ENCODE results near the gene AGBL4.

Gene AGBL4

GRCh38 chr1:49544615-49545014 lies 479.1 kb downstream of the AGBL4 start:
- no peak overlapping the region for H3K4me3 ChIP-seq (ENCODE audit: low read depth, low read length, poor library complexity, severe bottlenecking)
- no peaks in the 10 kb centered on the region for H3K9me3 ChIP-seq (ENCODE audit: low read length)
- no peaks in the 10 kb centered on the region for H3K36me3 ChIP-seq (ENCODE audit: insufficient read depth, low read length)
- H3K27me3 ChIP-seq (ENCODE audit: insufficient read depth, low read length), result no peaks in the 10 kb centered on the region
- H4K20me1 ChIP-seq (ENCODE audit: insufficient read depth, low read length), result no peaks in the 10 kb centered on the region
- no peaks in the 10 kb centered on the region for H3K9me2 ChIP-seq (ENCODE audit: low read depth, low read length)
- no peak overlapping the region for H2AFZ ChIP-seq (ENCODE audit: low read length)
- no peak overlapping the region for H3K9ac ChIP-seq (ENCODE audit: low read length)
- H3K4me1 ChIP-seq (ENCODE audit: insufficient read depth, low read length, severe bottlenecking), result no peaks in the 10 kb centered on the region
- no peak overlapping the region for H3K27ac ChIP-seq (ENCODE audit: low read depth, low read length, poor library complexity, severe bottlenecking)
- no peaks in the 10 kb centered on the region for H3F3A ChIP-seq (ENCODE audit: insufficient read depth, low read length)
- H3K4me2 ChIP-seq (ENCODE audit: low read length), result no peak overlapping the region
- no peak for TF ChIP-seq EZH2 (IDR thresholded peaks at IDR 0.05; ENCODE audit: borderline replicate concordance, low read length)
- no peak for TF ChIP-seq CTCF (IDR thresholded peaks at IDR 0.05; ENCODE audit: low read length)
- H3K79me2 ChIP-seq (ENCODE audit: insufficient read depth, low read length), result no peaks in the 10 kb centered on the region

GRCh38 chr1:49541096-49541752 lies 482.5 kb downstream of the AGBL4 start:
- Histone ChIP-seq H3K9ac (ENCODE audit: low read length) (no peak overlapping the region), H3K27me3 (ENCODE audit: insufficient read depth, low read length) (no peaks in the 10 kb centered on the region), H3K9me2 (ENCODE audit: low read depth, low read length) (no peaks in the 10 kb centered on the region), H4K20me1 (ENCODE audit: insufficient read depth, low read length) (no peaks in the 10 kb centered on the region), H3K27ac (ENCODE audit: low read depth, low read length, poor library complexity, severe bottlenecking) (no peak overlapping the region), H3K4me1 (ENCODE audit: insufficient read depth, low read length, severe bottlenecking) (no peaks in the 10 kb centered on the region), H2AFZ (ENCODE audit: low read length) (no peak overlapping the region), H3K36me3 (ENCODE audit: insufficient read depth, low read length) (no peaks in the 10 kb centered on the region), H3K4me2 (ENCODE audit: low read length) (no peak overlapping the region), H3K4me3 (ENCODE audit: low read depth, low read length, poor library complexity, severe bottlenecking) (no peak overlapping the region), H3K9me3 (ENCODE audit: low read length) (no peaks in the 10 kb centered on the region), H3F3A (ENCODE audit: insufficient read depth, low read length) (no peaks in the 10 kb centered on the region), H3K79me2 (ENCODE audit: insufficient read depth, low read length) (no peaks in the 10 kb centered on the region)
- TF ChIP-seq EZH2 (IDR thresholded peaks at IDR 0.05; ENCODE audit: borderline replicate concordance, low read length), result no peak
- no peak for TF ChIP-seq CTCF (IDR thresholded peaks at IDR 0.05; ENCODE audit: low read length)

DNA sequence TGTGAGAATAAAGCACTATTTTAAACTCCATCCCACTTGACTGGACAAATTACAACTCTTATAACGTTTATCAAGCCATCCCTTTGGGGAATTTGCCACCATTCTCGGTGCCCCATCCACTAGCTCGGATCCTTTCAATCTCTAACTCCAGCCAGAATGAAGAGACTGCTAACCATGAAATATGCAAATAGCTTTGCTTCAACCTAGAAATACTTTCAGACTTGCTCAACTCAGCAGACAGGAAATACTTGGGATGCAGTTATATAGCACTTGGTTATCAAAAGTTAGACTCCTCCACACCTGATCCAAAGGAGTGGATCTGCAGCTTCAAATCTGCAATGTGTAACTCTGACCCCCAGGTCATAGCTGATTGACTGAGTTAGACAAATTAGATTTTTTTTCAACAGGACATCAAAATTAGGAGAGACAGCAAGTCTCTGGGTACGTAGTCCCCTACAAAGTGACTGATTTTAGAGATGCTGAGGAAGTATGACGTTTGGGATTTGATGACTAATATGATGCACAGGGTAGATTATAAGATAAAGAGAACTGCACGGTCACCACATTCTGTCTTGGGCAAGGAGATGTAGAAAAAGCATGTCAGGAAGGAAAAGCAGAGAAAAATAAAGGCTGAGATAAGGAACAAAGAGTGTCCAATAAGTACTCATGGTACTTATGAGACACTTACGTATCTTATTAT lies 496.0 kb downstream of the AGBL4 start:
- no peaks in the 10 kb centered on the region for H3K27me3 ChIP-seq (ENCODE audit: insufficient read depth, low read length)
- no peaks in the 10 kb centered on the region for H3K79me2 ChIP-seq (ENCODE audit: insufficient read depth, low read length)
- no peaks in the 10 kb centered on the region for H4K20me1 ChIP-seq (ENCODE audit: insufficient read depth, low read length)
- H3K4me3 ChIP-seq (ENCODE audit: low read depth, low read length, poor library complexity, severe bottlenecking), result no peak overlapping the region
- no peaks in the 10 kb centered on the region for H3K36me3 ChIP-seq (ENCODE audit: insufficient read depth, low read length)
- H3K4me1 ChIP-seq (ENCODE audit: insufficient read depth, low read length, severe bottlenecking), result no peaks in the 10 kb centered on the region
- H2AFZ ChIP-seq (ENCODE audit: low read length), result no peak overlapping the region
- H3K4me2 ChIP-seq (ENCODE audit: low read length), result no peak overlapping the region
- H3K9me3 ChIP-seq (ENCODE audit: low read length), result no peaks in the 10 kb centered on the region
- H3K27ac ChIP-seq (ENCODE audit: low read depth, low read length, poor library complexity, severe bottlenecking), result no peak overlapping the region
- H3F3A ChIP-seq (ENCODE audit: insufficient read depth, low read length), result no peaks in the 10 kb centered on the region
- TF ChIP-seq CTCF (IDR thresholded peaks at IDR 0.05; ENCODE audit: low read length) (no peak), EZH2 (IDR thresholded peaks at IDR 0.05; ENCODE audit: borderline replicate concordance, low read length) (no peak)
- H3K9me2 ChIP-seq (ENCODE audit: low read depth, low read length), result no peaks in the 10 kb centered on the region
- no peak overlapping the region for H3K9ac ChIP-seq (ENCODE audit: low read length)

Measured in OCI-LY1 (cell line).